Measurements from ENCODE around the gene DUS1L. TPM values are rescaled to one million over a fixed set of nuclear protein-coding genes. Genes with fewer than 3 reads are reported as not detected.

Gene DUS1L
- total RNA-seq, 2 experiments from 2014 or later = 175 to 190 TPM

DNA sequence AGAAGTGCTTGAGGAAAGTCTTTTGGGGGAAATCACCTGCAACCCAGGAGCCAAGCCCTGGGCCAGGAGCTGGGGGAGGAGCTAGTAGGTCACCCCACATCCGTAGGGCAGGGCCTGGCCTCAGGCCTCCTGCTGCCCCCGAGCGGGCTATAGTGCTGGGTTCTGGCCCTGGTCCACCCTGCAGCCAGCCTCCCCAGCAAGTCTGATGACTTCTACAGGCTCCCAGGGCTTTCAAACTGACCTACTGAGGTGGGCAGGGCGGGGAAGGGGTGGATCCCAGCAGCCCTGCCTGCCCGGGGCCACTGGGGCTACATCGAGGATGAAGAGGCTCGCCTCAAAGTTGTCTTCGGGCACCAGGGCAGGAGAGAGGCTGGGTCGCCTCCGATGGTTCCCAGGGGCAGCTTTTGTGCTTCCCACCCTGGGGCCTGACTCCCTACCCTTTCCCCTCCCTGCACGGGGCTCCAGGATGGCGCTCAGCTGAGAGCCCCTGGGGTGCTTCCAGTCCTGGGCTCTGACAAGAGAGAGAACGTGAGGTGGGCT lies 47.9 kb downstream of the DUS1L start:
- Mint-ChIP-seq H3K9me3 (no peaks in the 10 kb centered on the region), H3K4me3 (no peak overlapping the region), H3K36me3 (no peaks in the 10 kb centered on the region), H3K27me3 (no peaks in the 10 kb centered on the region), H3K4me1 (peaks cover 5% of the 10 kb centered on the region), H3K27ac (no peak overlapping the region)
- DNase-seq = no peak

DNA sequence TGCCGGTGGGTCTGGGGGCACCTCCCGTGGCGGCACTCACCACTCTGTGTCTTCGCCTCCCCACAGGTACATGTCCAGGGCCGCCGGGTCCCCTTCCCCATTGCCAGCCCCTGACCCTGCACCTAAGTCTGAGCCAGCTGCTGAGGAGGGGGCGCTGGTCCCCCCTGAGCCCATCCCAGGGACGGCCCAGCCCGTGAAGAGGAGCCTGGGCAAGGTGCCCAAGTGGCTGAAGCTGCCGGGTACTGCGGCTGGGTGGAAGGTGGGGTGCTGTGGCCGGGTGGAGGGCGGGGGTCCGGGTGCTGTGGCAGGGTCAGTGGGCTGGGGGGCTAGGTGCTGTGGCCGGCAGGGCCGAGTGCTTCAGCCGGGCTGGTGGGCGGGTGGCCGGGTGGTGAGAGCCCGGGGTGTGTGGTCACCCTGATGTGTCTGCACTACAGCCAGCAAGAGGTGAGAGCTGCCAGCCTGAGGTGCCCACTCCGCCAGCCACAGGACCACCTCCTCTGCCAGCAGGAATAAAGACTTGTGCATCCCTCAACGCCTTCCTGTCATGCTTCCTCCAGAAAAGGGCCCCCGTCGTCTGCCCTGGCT lies 48.6 kb downstream of the DUS1L start:
- Mint-ChIP-seq H3K9me3 (no peaks in the 10 kb centered on the region), H3K27me3 (no peaks in the 10 kb centered on the region), H3K36me3 (no peaks in the 10 kb centered on the region), H3K4me1 (peaks cover 5% of the 10 kb centered on the region), H3K4me3 (no peak overlapping the region), H3K27ac (no peak overlapping the region)
- no peak for DNase-seq

DNA sequence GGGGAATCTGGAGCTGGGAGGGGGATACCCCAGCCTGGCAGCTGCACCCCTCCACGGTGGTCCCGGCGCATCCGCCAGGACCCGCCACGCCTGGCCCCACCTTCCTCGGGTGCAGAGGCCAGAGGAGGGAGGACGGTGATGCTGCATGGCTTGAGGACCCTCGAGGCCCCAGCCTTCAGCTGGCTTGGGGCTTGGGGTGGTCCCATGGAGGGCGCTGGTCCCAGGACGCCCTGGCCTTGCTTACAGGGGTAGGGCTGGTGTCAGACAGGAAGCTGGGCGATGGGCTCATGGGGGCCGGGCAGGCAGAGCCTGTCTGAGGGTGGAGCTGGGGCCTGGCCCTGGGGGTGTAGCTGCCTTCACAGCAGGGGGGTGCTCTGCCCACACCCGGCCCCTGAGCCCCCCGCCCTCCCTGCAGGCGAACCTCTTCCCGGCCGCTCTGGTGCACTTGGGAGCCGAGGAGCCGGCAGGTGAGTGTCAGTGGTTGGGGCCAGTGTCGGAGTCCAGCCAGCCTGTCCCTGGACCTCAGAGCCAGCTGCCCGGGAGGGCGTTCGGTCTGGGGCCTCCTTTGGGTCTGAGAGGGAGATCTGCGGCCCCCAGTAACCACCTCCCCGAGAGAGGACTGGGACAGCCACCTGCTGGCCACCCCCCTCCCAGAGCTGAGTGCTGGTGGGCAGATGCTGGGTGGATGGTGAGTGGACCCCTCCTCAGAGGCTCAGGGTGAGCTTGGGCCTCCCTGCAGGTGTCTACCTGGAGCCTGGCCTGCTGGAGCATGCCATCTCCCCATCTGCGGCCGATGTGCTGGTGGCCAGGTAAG lies 49.3 kb downstream of the DUS1L start:
- no peaks in the 10 kb centered on the region for H3K27me3 Mint-ChIP-seq
- H3K4me3 Mint-ChIP-seq = no peak overlapping the region
- H3K4me1 Mint-ChIP-seq = peaks cover 1% of the 10 kb centered on the region
- no peak for DNase-seq
- no peaks in the 10 kb centered on the region for H3K9me3 Mint-ChIP-seq
- H3K36me3 Mint-ChIP-seq = no peaks in the 10 kb centered on the region
- no peak overlapping the region for H3K27ac Mint-ChIP-seq

DNA sequence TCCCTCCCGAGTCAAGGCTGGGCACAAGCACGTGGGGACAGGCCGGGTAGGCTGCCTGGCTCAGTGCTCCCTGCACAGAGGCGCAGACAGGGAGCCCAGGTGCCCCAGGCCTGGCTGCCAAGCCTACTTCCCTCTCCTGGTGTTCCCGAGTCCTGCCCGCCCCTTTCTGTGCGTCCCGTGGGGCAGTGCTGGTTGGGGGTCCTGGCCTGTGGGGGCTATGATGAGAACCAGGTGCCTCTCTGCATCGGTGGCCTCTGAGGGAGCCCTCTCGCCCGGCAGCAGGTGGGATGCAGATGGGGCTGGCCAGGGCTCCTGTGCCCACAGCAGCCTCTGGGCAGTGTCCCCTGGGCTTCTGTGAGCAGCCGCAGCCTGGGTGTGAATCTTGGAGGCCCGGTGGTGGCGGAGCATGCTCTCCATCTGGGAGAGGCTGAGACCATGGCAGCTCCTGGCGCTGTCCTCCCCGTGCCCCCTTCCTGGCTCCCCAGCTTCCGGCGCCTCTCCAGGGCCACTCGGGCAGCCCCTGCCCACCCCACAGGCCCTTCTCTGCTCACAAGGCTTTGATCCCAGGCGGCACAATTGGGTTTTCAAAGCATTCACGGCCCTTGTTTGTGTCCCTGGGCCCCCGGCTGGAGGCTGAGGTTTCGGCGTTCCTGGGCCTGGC lies 50.2 kb downstream of the DUS1L start:
- H3K4me1 Mint-ChIP-seq = peaks cover 1% of the 10 kb centered on the region
- no peaks in the 10 kb centered on the region for H3K27me3 Mint-ChIP-seq
- no peaks in the 10 kb centered on the region for H3K9me3 Mint-ChIP-seq
- H3K36me3 Mint-ChIP-seq = no peaks in the 10 kb centered on the region
- no peak for DNase-seq
- no peak overlapping the region for H3K4me3 Mint-ChIP-seq
- H3K27ac Mint-ChIP-seq = no peak overlapping the region

DNA sequence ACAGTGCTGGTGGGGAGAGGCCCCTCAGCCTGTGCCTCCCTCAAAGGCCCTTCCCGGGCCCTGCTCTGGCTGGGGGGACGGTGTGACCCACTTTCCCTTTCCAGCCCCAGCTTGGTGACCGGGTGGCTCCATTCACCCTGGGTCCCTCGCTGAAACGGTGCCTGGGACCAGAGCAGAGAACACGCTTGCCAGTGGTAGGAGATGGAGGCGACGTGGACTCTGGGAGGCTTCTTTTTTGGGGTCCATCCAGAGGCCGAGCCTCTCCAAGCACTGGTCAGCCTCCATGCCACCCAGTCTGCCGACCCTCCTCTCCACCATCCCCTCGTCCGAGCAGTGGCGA lies 50.7 kb downstream of the DUS1L start:
- Mint-ChIP-seq H3K9me3 (no peaks in the 10 kb centered on the region), H3K36me3 (no peaks in the 10 kb centered on the region), H3K4me3 (no peak overlapping the region), H3K27ac (no peak overlapping the region), H3K4me1 (peaks cover 1% of the 10 kb centered on the region), H3K27me3 (no peaks in the 10 kb centered on the region)
- no peak for DNase-seq

DNA sequence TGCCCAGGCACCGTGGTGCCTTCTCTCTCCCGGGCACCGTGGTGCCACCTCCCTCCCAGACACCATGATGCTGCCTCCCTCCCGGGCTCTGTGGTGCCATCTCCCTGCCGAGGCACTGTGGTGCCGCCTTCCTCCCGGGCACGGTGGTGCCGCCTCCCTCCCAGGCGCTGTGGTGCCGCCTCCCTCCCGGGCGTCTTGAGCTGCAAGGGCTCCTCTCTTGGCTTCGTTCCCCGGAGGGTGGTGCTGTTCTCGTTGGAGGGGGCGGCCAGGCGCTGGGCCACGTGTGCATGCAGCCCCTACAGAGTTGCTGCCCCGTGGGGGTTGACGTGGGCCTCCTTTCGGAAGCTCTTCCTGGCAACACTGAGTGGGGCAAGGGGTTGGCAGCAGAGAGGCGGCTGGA lies 51.2 kb downstream of the DUS1L start:
- no peaks in the 10 kb centered on the region for H3K27me3 Mint-ChIP-seq
- H3K4me3 Mint-ChIP-seq = no peak overlapping the region
- no peak for DNase-seq
- H3K9me3 Mint-ChIP-seq = no peaks in the 10 kb centered on the region
- H3K4me1 Mint-ChIP-seq = peaks cover 1% of the 10 kb centered on the region
- H3K36me3 Mint-ChIP-seq = no peaks in the 10 kb centered on the region
- no peak overlapping the region for H3K27ac Mint-ChIP-seq

DNA sequence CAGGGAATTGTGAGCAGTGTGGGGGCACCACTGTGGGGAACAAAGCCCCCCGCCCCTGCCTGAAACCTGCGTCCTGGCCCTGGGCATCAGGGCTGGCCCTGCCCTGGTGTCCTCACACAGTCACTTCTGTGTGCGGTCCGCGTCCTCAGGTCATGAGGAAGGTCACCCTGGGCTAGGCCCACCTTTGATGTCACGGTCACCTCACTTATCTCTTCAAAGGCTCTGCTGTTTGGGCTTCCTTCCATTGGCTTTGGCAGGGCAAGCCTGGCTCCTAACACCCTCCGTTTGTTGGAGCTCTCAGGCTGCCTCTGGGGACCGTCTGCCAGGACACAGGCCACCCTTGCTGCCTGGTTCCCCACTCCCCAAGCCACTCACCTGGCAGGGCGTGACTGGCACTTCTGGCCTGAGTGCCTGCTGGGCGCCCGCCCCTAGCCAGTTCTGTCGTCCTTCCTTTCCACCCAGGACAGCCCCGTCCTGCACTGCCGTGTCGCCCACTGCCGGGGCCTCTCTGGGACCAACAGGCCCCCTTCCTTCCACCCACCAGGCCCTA lies 51.8 kb downstream of the DUS1L start:
- H3K9me3 Mint-ChIP-seq = no peaks in the 10 kb centered on the region
- no peaks in the 10 kb centered on the region for H3K4me1 Mint-ChIP-seq
- H3K4me3 Mint-ChIP-seq = no peak overlapping the region
- H3K27ac Mint-ChIP-seq = no peak overlapping the region
- no peaks in the 10 kb centered on the region for H3K36me3 Mint-ChIP-seq
- no peak for DNase-seq
- no peaks in the 10 kb centered on the region for H3K27me3 Mint-ChIP-seq

DNA sequence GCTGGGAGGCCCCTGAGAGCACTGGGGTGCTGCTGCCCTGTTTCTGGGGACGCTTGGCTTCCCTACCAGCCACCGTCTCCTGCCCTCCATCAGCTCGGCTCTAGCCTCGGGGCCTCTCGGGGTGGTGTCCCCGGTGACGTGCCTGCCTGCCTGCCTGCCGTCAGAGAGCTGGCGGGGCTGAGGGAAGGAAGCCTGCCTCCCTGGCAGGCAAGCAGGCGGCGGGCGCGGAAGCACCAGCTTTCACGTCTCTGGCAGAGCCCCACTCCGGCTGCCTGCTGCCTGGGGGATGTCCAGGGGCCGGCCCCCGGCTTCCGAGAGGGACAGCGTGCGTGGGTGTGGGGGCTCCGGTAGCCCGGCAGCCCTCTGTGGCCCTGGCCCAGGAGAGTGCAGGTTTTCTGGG lies 52.3 kb downstream of the DUS1L start:
- Mint-ChIP-seq H3K4me3 (no peak overlapping the region), H3K9me3 (no peaks in the 10 kb centered on the region), H3K27ac (no peak overlapping the region), H3K36me3 (no peaks in the 10 kb centered on the region), H3K4me1 (no peaks in the 10 kb centered on the region), H3K27me3 (no peaks in the 10 kb centered on the region)
- DNase-seq = no peak

DNA sequence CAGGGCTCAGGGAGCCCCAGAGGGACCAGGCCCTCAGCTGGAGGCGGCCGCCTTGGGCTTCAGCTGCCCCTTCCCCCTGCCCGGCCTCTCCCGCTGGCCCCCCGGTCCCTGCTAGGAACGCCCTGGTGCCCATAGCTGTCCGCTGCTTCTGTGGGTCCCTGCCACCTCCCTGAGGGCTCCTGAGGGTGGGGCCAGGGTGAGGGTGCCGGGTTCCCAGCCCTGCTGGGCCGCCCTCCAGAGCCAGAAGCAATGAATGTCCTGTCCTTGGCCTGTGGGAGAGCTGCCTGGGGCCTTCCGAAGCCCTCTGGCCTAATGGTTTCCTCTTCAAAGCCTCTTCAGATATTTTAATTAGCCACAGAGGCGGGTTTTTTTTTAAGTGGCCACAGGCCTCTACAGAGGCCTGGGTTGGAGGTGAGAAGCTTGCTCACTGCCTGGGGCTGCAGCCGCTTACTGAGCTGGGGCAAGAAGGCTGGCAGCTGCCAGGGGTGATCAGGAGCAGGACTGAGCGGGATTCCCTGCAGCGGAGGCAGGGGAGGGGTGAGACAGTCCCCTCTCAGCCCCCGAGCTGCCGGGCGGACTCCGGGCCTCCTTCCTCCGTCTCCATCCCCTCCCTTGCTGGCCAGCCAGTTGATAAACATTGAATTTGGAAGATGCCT lies 52.8 kb downstream of the DUS1L start:
- no peak for DNase-seq
- Mint-ChIP-seq H3K9me3 (no peaks in the 10 kb centered on the region), H3K27me3 (no peaks in the 10 kb centered on the region), H3K27ac (no peak overlapping the region), H3K4me1 (no peaks in the 10 kb centered on the region), H3K36me3 (no peaks in the 10 kb centered on the region), H3K4me3 (no peak overlapping the region)

DNA sequence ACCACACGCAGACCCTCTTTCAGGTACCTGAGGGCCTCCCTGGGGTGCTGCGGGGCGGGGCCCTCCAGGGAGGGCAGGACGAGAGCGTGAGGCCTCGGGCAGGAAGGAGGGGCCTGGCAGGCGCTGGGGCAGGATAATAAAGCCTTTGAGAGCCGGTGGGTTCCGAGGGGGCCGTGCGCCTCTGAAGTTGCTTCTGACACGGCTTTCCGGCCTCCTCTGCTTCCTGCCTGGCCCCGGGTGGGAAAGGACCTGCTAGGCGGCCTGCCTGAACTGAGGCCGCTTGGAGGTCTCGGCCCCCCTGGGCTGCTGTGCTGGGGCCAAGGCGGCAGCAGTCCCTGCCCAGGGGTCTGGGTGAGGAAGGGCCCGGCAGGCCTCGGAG lies 53.4 kb downstream of the DUS1L start:
- no peak overlapping the region for H3K4me3 Mint-ChIP-seq
- no peaks in the 10 kb centered on the region for H3K9me3 Mint-ChIP-seq
- no peaks in the 10 kb centered on the region for H3K36me3 Mint-ChIP-seq
- no peaks in the 10 kb centered on the region for H3K27me3 Mint-ChIP-seq
- H3K27ac Mint-ChIP-seq = no peak overlapping the region
- DNase-seq = no peak
- H3K4me1 Mint-ChIP-seq = no peaks in the 10 kb centered on the region

DNA sequence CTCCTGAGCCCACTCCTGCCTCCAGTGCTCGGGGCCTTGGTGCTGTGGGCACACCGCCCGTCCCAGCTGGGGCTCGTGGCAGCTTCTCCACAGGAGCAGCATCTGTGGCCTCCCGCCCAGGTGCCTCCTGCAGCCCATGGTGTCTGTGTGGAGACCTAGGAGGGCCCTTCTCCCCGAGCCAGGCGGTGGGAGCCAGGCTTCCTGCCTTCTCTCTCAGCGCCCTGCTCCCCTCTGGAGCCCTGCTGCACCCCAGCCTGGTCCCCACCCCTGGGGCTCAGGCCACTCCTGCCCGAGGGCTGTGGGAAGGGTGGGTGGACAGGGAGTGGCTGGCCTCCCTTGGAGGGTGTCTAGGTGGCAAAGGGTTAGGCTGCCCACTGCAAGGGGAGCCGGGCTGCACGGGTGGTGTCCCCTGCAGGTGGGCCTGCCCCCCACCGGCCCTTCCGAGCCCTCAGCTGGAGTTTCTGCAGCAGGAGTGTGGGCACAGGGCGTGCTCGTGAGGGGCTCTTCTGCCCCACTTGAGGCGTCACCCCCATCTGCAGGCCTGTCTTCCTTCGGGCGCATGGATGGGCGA lies 53.9 kb downstream of the DUS1L start:
- H3K36me3 Mint-ChIP-seq = no peaks in the 10 kb centered on the region
- no peak overlapping the region for H3K4me3 Mint-ChIP-seq
- H3K4me1 Mint-ChIP-seq = no peaks in the 10 kb centered on the region
- no peaks in the 10 kb centered on the region for H3K27me3 Mint-ChIP-seq
- DNase-seq = no peak
- H3K27ac Mint-ChIP-seq = no peak overlapping the region
- H3K9me3 Mint-ChIP-seq = no peaks in the 10 kb centered on the region

DNA sequence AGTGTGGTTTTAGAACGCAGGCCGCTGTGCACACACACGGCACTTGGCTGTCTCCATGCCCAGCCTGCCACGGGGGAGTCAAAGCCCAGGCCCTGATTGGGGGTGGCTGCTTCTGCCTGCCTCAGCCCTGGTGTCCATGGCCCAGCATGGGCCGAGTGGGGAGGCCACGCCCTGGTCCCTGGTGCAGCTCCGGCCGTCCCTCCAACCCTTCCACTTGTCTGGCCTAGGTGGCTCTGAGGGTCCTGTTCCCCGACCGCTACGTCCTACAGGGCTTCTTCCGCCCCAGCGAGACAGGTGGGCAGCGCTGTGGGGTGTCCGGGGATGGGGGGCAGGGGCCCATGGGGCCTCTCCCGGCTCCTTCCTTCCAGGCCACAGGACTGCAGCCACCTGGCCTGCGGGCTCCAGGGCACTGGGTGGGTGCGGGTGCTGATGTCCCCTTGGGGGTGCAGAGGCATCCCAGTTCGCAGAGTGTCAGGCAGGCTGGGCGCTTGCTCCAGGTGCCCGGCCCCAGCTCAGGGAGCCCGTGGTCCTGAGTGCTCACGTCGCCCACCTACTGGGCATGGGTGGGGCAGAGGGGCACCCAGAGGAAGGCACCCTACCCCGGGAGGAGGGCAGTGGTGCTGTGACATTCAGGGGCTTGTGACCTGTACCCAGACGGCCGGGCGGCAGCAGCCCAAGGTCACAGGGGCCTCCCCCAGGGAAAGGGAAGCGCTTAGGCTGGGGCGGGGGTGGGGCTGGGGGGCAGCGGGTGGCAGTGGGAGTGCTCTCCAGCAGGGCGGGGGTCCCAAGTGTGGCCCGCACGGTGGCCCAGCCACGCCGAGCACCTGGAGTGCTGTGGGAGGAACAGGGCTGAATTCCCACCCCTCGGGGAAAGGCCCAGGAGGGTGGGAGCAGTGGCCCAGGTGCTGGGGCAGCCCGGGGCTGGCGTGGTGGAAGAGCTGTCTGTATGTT lies 54.8 kb downstream of the DUS1L start:
- no peaks in the 10 kb centered on the region for H3K36me3 Mint-ChIP-seq
- H3K27me3 Mint-ChIP-seq = no peaks in the 10 kb centered on the region
- no peak for DNase-seq
- H3K27ac Mint-ChIP-seq = no peak overlapping the region
- H3K9me3 Mint-ChIP-seq = no peaks in the 10 kb centered on the region
- H3K4me1 Mint-ChIP-seq = no peaks in the 10 kb centered on the region
- no peak overlapping the region for H3K4me3 Mint-ChIP-seq

DNA sequence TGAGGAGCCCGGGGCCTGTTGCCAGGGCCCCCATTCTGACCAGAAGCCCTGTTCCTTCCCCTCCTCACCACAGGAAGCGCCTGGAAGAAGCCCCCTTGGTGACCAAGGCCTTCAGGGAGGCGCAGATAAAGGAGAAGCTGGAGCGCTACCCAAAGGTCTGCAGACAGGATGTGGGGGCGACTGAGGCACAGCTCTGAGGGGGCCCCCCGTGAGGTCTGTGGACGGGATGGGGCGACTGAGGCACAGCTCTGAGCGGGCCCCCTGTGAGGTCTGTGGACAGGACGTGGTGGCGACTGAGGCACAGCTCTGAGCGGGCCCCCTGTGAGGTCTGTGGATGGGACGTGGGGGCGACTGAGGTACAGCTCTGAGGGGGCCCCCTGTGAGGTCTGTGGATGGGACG lies 56.2 kb downstream of the DUS1L start:
- Mint-ChIP-seq H3K4me3 (no peak overlapping the region), H3K27ac (no peak overlapping the region), H3K4me1 (no peaks in the 10 kb centered on the region), H3K27me3 (no peaks in the 10 kb centered on the region), H3K36me3 (no peaks in the 10 kb centered on the region), H3K9me3 (no peaks in the 10 kb centered on the region)
- DNase-seq = no peak

DNA sequence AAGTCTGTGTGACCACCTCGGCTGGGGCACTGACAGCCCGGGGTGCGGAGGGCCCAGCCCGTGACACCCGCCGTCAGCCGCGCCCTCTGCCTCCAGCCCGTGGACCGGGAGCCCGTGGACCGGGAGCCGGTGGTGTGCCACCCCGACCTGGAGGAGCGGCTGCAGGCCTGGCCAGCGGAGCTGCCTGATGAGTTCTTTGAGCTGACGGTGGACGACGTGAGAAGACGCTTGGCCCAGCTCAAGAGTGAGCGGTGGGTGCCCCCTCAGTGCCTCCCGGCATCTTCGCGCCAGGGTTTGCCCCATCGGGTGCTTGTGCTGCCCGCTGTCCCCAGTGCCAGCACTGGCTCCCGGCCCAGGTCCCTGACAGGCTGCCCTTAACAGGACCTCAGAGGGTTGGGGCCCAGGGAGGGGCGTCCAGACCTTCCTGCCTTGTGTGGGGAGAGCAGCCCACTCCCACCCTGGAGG lies 56.6 kb downstream of the DUS1L start:
- DNase-seq = no peak
- H3K27me3 Mint-ChIP-seq = no peaks in the 10 kb centered on the region
- H3K4me1 Mint-ChIP-seq = no peaks in the 10 kb centered on the region
- no peak overlapping the region for H3K4me3 Mint-ChIP-seq
- H3K36me3 Mint-ChIP-seq = no peaks in the 10 kb centered on the region
- H3K27ac Mint-ChIP-seq = no peak overlapping the region
- no peaks in the 10 kb centered on the region for H3K9me3 Mint-ChIP-seq

Measured in activated naive CD8-positive, alpha-beta T cell treated with anti-CD3 and anti-CD28 coated beads for 36 hours (primary cell).